KMS-11 (cell line): ENCODE results near the gene SYTL3.

Source experiments
- H2AFZ ChIP-seq: fragments of 200-600 bp; sonication (generic); 2 replicates; pipeline ENCODE4 v1.6.1; 2016; ENCODE audit warnings: antibody characterized with exemption, mixed run types, low read depth
- H3K27ac ChIP-seq: fragments of 200-600 bp; sonication (generic); 2 replicates; pipeline ENCODE4 v1.6.1; 2016; ENCODE audit warnings: mild to moderate bottlenecking, mixed run types
- H3K27me3 ChIP-seq: fragments of 200-600 bp; sonication (generic); 2 replicates; pipeline ENCODE4 v1.6.1; 2017; ENCODE audit warnings: mild to moderate bottlenecking, low read depth, mixed run types, moderate library complexity; ENCODE audit not compliant: insufficient read depth
- H3K36me3 ChIP-seq: fragments of 200-600 bp; sonication (generic); 2 replicates; pipeline ENCODE4 v1.6.1; 2017; ENCODE audit warnings: mild to moderate bottlenecking, mixed run types; ENCODE audit not compliant: insufficient read depth
- H3K4me1 ChIP-seq: fragments of 200-600 bp; sonication (generic); 2 replicates; pipeline ENCODE4 v1.6.1; 2016; ENCODE audit warnings: mild to moderate bottlenecking, low read depth, mixed run types; ENCODE audit not compliant: poor library complexity, severe bottlenecking
- H3K4me2 ChIP-seq: fragments of 200-600 bp; sonication (generic); 2 replicates; pipeline ENCODE4 v1.7.0; 2016; ENCODE audit warnings: mild to moderate bottlenecking, mixed run types
- H3K4me3 ChIP-seq: fragments of 200-600 bp; sonication (generic); IDR thresholded peaks from 2 replicates; pipeline ENCODE4 v1.6.1; 2017; ENCODE audit warnings: low read depth, low read length, mixed read lengths; ENCODE audit not compliant: insufficient read depth
- H3K79me2 ChIP-seq: fragments of 200-600 bp; sonication (generic); 2 replicates; pipeline ENCODE4 v1.6.1; 2016; ENCODE audit warnings: low read depth, mixed run types; ENCODE audit not compliant: insufficient read depth
- H3K9ac ChIP-seq: fragments of 200-600 bp; sonication (generic); 2 replicates; pipeline ENCODE4 v1.6.1; 2016; ENCODE audit warnings: mild to moderate bottlenecking, mixed run types
- H4K20me1 ChIP-seq: fragments of 200-600 bp; sonication (generic); 2 replicates; pipeline ENCODE4 v1.6.1; 2016; ENCODE audit warnings: mild to moderate bottlenecking, mixed run types; ENCODE audit not compliant: insufficient read depth
- TF ChIP-seq, protein P1 (sequence below): fragments of 200-600 bp; sonication (generic); conservative IDR thresholded peaks from 2 replicates; pipeline ENCODE4 v1.6.1; 2017; ENCODE audit warnings: low read depth, mild to moderate bottlenecking, antibody characterized with exemption, low read length, moderate library complexity, mixed read lengths

SYTL3 gene

DNA sequence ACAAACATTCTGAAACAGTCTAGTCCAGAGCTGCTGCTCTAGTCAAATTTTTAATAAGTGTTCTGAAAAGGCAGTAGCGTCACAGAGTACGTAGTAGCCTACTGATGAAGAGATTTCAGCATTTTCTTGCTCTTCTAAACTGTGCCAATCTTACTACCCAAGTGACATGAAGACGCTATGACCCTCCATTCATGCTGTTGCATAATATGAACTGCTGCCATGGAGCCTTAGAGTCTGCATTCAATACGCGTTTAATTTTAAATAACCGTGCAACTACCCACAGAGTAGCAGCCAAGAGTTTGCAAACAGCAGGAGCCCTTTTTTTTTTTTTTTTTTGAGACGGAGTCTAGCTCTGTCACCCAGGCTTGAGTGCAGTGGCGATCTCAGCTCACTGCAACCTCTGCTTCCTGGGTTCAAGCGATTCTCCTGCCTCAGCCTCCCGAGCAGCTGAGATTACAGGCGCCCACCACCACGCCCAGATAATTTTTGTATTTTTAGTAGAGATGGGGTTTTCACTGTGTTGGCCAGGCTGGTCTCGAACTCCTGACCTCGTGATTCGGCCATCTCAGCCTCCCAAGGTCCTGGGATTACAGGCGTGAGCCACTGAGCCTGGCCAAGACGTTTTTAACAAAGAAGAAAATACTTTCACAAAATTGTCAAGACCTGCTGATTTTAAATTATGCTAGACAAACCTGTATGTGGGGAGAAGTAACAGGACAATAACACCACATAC is 125.0 kb downstream of the SYTL3 start:
- Histone ChIP-seq H3K4me3 (no peak overlapping the region), H2AFZ (no peak overlapping the region), H3K36me3 (peaks cover 10% of the 10 kb centered on the region; the same call in 1 of the 2 replicates), H3K4me1 (no peaks in the 10 kb centered on the region), H3K9ac (no peak overlapping the region), H3K79me2 (peaks cover 5% of the 10 kb centered on the region; the same call in 1 of the 2 replicates), H3K4me2 (no peak overlapping the region), H4K20me1 (no peaks in the 10 kb centered on the region), H3K27me3 (no peaks in the 10 kb centered on the region), H3K27ac (no peak overlapping the region)
- TF ChIP-seq, protein P1, sequence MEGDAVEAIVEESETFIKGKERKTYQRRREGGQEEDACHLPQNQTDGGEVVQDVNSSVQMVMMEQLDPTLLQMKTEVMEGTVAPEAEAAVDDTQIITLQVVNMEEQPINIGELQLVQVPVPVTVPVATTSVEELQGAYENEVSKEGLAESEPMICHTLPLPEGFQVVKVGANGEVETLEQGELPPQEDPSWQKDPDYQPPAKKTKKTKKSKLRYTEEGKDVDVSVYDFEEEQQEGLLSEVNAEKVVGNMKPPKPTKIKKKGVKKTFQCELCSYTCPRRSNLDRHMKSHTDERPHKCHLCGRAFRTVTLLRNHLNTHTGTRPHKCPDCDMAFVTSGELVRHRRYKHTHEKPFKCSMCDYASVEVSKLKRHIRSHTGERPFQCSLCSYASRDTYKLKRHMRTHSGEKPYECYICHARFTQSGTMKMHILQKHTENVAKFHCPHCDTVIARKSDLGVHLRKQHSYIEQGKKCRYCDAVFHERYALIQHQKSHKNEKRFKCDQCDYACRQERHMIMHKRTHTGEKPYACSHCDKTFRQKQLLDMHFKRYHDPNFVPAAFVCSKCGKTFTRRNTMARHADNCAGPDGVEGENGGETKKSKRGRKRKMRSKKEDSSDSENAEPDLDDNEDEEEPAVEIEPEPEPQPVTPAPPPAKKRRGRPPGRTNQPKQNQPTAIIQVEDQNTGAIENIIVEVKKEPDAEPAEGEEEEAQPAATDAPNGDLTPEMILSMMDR: no peak

DNA sequence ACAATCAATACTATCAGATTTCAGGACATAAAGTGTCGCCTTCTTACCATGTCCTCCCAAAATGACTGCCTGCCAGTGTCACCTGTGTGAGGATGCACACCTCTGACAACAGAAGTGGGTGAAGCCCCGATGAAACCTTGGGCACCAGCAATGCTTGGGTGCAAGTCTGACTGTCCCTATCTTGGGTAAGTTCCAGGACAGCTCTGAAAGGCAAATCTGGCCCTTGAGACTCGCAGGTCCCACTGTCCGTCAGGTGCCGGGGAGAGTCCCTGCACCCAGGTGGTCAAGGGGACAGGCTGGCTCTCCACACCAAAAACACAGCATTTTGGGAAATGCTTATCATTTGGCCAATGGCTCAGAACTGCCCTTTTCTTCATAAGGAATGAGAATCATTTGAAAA is 126.0 kb downstream of the SYTL3 start:
- H3K36me3 ChIP-seq: peaks cover 10% of the 10 kb centered on the region; the same call in 1 of the 2 replicates
- H3K27me3 ChIP-seq: no peaks in the 10 kb centered on the region
- peaks cover 13% of the 10 kb centered on the region; the same call in 1 of the 2 replicates for H3K79me2 ChIP-seq
- no peak overlapping the region for H2AFZ ChIP-seq
- H3K4me1 ChIP-seq: no peaks in the 10 kb centered on the region
- TF ChIP-seq, protein P1: no peak
- H3K4me2 ChIP-seq: no peak overlapping the region
- no peak overlapping the region for H3K4me3 ChIP-seq
- H3K27ac ChIP-seq: no peak overlapping the region
- H4K20me1 ChIP-seq: no peaks in the 10 kb centered on the region
- H3K9ac ChIP-seq: no peak overlapping the region

DNA sequence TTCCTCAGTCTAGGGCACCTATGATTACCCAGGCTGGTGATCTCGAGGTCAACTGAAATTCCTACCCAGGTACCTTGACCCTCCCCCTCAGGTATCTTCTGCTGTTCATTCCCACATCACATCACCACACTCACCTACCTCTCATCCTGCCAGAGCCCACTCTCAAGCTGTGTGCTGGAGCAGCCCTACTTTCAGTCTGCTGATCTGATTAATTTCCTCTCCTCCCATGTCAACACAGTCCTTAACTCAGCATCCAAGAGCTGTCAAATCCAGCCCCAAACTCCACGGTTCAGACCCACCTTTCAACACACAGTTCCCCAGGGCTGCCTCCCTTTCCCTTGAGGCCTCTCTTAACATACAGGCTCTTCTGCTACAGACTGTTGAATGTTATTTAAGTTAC is 126.9 kb downstream of the SYTL3 start:
- no peaks in the 10 kb centered on the region for H4K20me1 ChIP-seq
- H3K27me3 ChIP-seq: no peaks in the 10 kb centered on the region
- no peaks in the 10 kb centered on the region for H3K4me1 ChIP-seq
- H3K79me2 ChIP-seq: peaks cover 13% of the 10 kb centered on the region; the same call in 1 of the 2 replicates
- H3K9ac ChIP-seq: no peak overlapping the region
- TF ChIP-seq, protein P1: no peak
- peaks cover 14% of the 10 kb centered on the region; the same call in 1 of the 2 replicates for H3K36me3 ChIP-seq
- H3K4me3 ChIP-seq: no peak overlapping the region
- H2AFZ ChIP-seq: no peak overlapping the region
- no peak overlapping the region for H3K4me2 ChIP-seq
- no peak overlapping the region for H3K27ac ChIP-seq

DNA sequence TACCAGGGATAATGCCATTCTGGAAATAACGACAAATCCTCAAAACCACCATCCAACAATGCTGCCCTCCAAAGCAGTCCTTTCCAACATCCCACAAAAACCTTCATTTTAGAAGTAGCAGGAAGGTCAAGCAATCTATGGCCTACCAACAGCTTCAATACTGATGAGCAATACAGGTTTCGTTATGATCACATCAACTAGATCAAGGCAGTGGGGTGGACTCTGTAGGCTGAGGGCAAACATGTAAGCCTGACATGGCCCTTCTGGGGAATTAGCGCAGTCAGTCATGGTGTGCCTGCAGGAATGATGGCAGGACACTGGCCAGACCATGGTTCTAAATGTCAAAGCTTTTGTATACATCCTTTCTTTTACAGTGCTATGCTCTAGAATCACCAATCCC is 127.7 kb downstream of the SYTL3 start:
- TF ChIP-seq, protein P1: no peak
- Histone ChIP-seq H3K9ac (no peak overlapping the region), H3K4me2 (no peak overlapping the region), H3K27ac (no peak overlapping the region), H4K20me1 (no peaks in the 10 kb centered on the region), H3K79me2 (peaks cover 13% of the 10 kb centered on the region; the same call in 1 of the 2 replicates), H3K27me3 (no peaks in the 10 kb centered on the region), H3K4me1 (no peaks in the 10 kb centered on the region), H2AFZ (no peak overlapping the region), H3K36me3 (peaks cover 15% of the 10 kb centered on the region; the same call in 1 of the 2 replicates), H3K4me3 (no peak overlapping the region)
